HepG2 (cell line): ENCODE measurements around the gene LYSMD3. TPM values are rescaled to one million over a fixed set of nuclear protein-coding genes. Genes with fewer than 3 reads are reported as not detected.

Experiments
- ATRX ChIP-seq: sonication (generic); formaldehyde crosslinking; IDR thresholded peaks from 2 replicates; pipeline ENCODE4 v1.4.0; 2020; ENCODE audit warnings: missing genetic modification reagents, borderline replicate concordance
- CC2D1A ChIP-seq: sonication (generic); formaldehyde crosslinking; IDR thresholded peaks from 2 replicates; pipeline ENCODE4 v1.8.1; 2023; ENCODE audit warnings: mild to moderate bottlenecking, missing genetic modification reagents
- GMEB2 ChIP-seq: IDR thresholded peaks from 2 replicates; pipeline ENCODE4 v1.6.1; 2016; ENCODE audit warnings: missing biosample characterization, missing genetic modification reagents, low read depth
- HMG20B ChIP-seq: conservative IDR thresholded peaks from 2 replicates; pipeline ENCODE4 v1.6.1; 2016; ENCODE audit warnings: missing genetic modification reagents, missing compliant biosample characterization
- KDM2A ChIP-seq: sonication (generic); formaldehyde crosslinking; IDR thresholded peaks from 2 replicates; pipeline ENCODE4 v1.4.0; 2020; ENCODE audit warnings: low read depth, missing genetic modification reagents, borderline replicate concordance
- KDM5A ChIP-seq: fragments of 200-600 bp; sonication (generic); IDR thresholded peaks from 2 replicates; pipeline ENCODE4 v1.7.0; 2018; ENCODE audit warnings: antibody characterized with exemption, mild to moderate bottlenecking, low read length, borderline replicate concordance
- MAFF ChIP-seq: IDR thresholded peaks from 2 replicates; pipeline ENCODE4 v1.6.1; 2011; ENCODE audit warnings: low read depth, low read length, improper control_type of control experiment
- NR2F1 ChIP-seq, 2 experiments: fragments of 450-650 bp in 1 of 2; formaldehyde crosslinking in 1 of 2; IDR thresholded peaks; 2 replicates each; pipeline versions ENCODE4 v1.5.0 to v1.6.1; 2016 to 2020; ENCODE audit warnings: mild to moderate bottlenecking in 1 of 2, missing compliant biosample characterization in 1 of 2, missing genetic modification reagents in 1 of 2, moderate library complexity in 1 of 2
- REL ChIP-seq: sonication (generic); formaldehyde crosslinking; conservative IDR thresholded peaks from 2 replicates; pipeline ENCODE4 v1.8.0; 2022; ENCODE audit warnings: mild to moderate bottlenecking, missing genetic modification reagents, moderate library complexity
- SRSF4 ChIP-seq: fragments of 200-400 bp; formaldehyde crosslinking; IDR thresholded peaks from one replicate; pipeline ENCODE4 v1.6.1; 2018; ENCODE audit warnings: mild to moderate bottlenecking, low read depth, low read length, moderate library complexity; ENCODE audit not compliant: poor library complexity, severe bottlenecking
- SYNCRIP ChIP-seq: fragments of 200-400 bp; formaldehyde crosslinking; IDR thresholded peaks from 2 replicates; pipeline ENCODE4 v1.6.1; 2018; ENCODE audit warnings: mild to moderate bottlenecking, low read depth, low read length; ENCODE audit not compliant: insufficient read depth
- ZBTB25 ChIP-seq: IDR thresholded peaks from 2 replicates; pipeline ENCODE4 v1.6.1; 2018; ENCODE audit warnings: missing genetic modification reagents
- ZNF160 ChIP-seq: sonication (generic); formaldehyde crosslinking; IDR thresholded peaks from 2 replicates; pipeline ENCODE4 v1.8.0; 2022; ENCODE audit warnings: mild to moderate bottlenecking, inconsistent platforms, missing genetic modification reagents
- ZNF30 ChIP-seq: sonication (generic); formaldehyde crosslinking; IDR thresholded peaks from 2 replicates; pipeline ENCODE4 v1.5.0; 2020; ENCODE audit warnings: mild to moderate bottlenecking, missing genetic modification reagents
- ZNF33B ChIP-seq: sonication (generic); formaldehyde crosslinking; IDR thresholded peaks from 2 replicates; pipeline ENCODE4 v1.5.1; 2020; ENCODE audit warnings: mild to moderate bottlenecking, missing genetic modification reagents
- ZNF34 ChIP-seq: sonication (generic); formaldehyde crosslinking; IDR thresholded peaks from 2 replicates; pipeline ENCODE4 v1.4.0; 2020; ENCODE audit warnings: mild to moderate bottlenecking, missing genetic modification reagents, borderline replicate concordance
- ZNF510 ChIP-seq: sonication (generic); formaldehyde crosslinking; IDR thresholded peaks from 2 replicates; pipeline ENCODE4 v1.4.0; 2020; ENCODE audit warnings: low read depth, mild to moderate bottlenecking, missing genetic modification reagents
- ZNF557 ChIP-seq: sonication (generic); formaldehyde crosslinking; IDR thresholded peaks from 2 replicates; pipeline ENCODE4 v1.4.0; 2020; ENCODE audit warnings: missing genetic modification reagents
- ZNF644 ChIP-seq: IDR thresholded peaks from 2 replicates; pipeline ENCODE4 v1.6.1; 2016; ENCODE audit warnings: low read depth
- ZNF713 ChIP-seq: sonication (generic); formaldehyde crosslinking; IDR thresholded peaks from 2 replicates; pipeline ENCODE4 v1.4.0; 2020; ENCODE audit warnings: mild to moderate bottlenecking, missing genetic modification reagents
- ZNF772 ChIP-seq: sonication (generic); formaldehyde crosslinking; IDR thresholded peaks from 2 replicates; pipeline ENCODE4 v1.5.0; 2020; ENCODE audit warnings: mild to moderate bottlenecking, missing genetic modification reagents
- ZNF777 ChIP-seq: sonication (generic); formaldehyde crosslinking; IDR thresholded peaks from 2 replicates; pipeline ENCODE4 v1.4.0; 2020; ENCODE audit warnings: missing genetic modification reagents
- ZNF782 ChIP-seq: sonication (generic); formaldehyde crosslinking; IDR thresholded peaks from 2 replicates; pipeline ENCODE4 v1.4.0; 2020; ENCODE audit warnings: missing genetic modification reagents, mild to moderate bottlenecking, borderline replicate concordance
- ZSCAN29 ChIP-seq: sonication (generic); formaldehyde crosslinking; conservative IDR thresholded peaks from 2 replicates; pipeline ENCODE4 v1.4.0; 2020; ENCODE audit warnings: mild to moderate bottlenecking, missing genetic modification reagents
- polyA plus RNA-seq, 8 experiments: library from polyadenylated mRNA; depleted of rRNA in 3 of 8; stranded (reverse) in 7 of 8; unstranded in 1 of 8; fragments of >200 nt; fragmentation: Illumina TruSeq in 4 of 8; extraction: Trizol in 4 of 8; gene quantifications; 2 replicates each; pipeline versions ENCODE4 v1.2.1 to v1.2.3, GENCODE V29; 2011 to 2016; ENCODE audit warnings: low read depth in 4 of 8, missing spikeins in 1 of 8, mixed read lengths in 1 of 8; ENCODE audit not compliant: insufficient read depth in 1 of 8
- total RNA-seq, 5 experiments: library from RNA; depleted of rRNA; stranded (reverse); fragments of >200 nt; fragmentation: Illumina TruSeq; extraction: Trizol; gene quantifications; 2 replicates each; pipeline ENCODE4 v1.2.3, GENCODE V29; 2016; ENCODE audit warnings: low read depth in 1 of 5
- TF ChIP-seq, protein P1 (sequence below): sonication (generic); formaldehyde crosslinking; IDR thresholded peaks from 2 replicates; pipeline ENCODE4 v1.4.0; 2020; ENCODE audit warnings: missing genetic modification reagents, mild to moderate bottlenecking, borderline replicate concordance

Gene LYSMD3
- total and polyA plus RNA-seq, 2 of the 13 experiments (the other 11 are each of a cell fraction or from before 2014, with no cell fraction given), result 9.1 to 13.8 TPM

GRCh38 chr5:90529194-90529938, at the start of gene LYSMD3 (continued):
- TF ChIP-seq ATRX (CRISPR knock-in tag), result no peak
- no peak; the same call in 1 of the 2 replicates for TF ChIP-seq ZNF33B (CRISPR knock-in tag)
- TF ChIP-seq KDM5A, result peak; percentile 81
- peak; percentile 8; the same call in 1 of the 2 replicates for TF ChIP-seq HMG20B (CRISPR knock-in tag)
- TF ChIP-seq SRSF4, result no peak
- peak; percentile 97 for TF ChIP-seq GMEB2 (CRISPR knock-in tag)
- no peak for TF ChIP-seq ZNF713 (CRISPR knock-in tag)
- peak; percentile 53; the same call in 1 of the 2 replicates for TF ChIP-seq ZBTB25
- TF ChIP-seq ZNF557 (CRISPR knock-in tag), result no peak
- TF ChIP-seq, protein P1, sequence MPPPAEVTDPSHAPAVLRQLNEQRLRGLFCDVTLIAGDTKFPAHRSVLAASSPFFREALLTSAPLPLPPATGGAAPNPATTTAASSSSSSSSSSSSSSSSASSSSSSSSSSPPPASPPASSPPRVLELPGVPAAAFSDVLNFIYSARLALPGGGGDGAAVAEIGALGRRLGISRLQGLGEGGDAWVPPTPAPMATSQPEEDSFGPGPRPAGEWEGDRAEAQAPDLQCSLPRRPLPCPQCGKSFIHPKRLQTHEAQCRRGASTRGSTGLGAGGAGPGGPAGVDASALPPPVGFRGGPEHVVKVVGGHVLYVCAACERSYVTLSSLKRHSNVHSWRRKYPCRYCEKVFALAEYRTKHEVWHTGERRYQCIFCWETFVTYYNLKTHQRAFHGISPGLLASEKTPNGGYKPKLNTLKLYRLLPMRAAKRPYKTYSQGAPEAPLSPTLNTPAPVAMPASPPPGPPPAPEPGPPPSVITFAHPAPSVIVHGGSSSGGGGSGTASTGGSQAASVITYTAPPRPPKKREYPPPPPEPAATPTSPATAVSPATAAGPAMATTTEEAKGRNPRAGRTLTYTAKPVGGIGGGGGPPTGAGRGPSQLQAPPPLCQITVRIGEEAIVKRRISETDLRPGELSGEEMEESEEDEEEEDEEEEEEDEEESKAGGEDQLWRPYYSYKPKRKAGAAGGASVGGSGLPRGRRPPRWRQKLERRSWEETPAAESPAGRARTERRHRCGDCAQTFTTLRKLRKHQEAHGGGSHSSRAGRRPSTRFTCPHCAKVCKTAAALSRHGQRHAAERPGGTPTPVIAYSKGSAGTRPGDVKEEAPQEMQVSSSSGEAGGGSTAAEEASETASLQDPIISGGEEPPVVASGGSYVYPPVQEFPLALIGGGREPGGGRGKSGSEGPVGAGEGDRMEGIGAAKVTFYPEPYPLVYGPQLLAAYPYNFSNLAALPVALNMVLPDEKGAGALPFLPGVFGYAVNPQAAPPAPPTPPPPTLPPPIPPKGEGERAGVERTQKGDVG (CRISPR knock-in tag), result no peak
- TF ChIP-seq ZNF644, result no peak
- TF ChIP-seq SYNCRIP, result no peak
- TF ChIP-seq REL (CRISPR knock-in tag), result peak; percentile 91
- 0 out of 2 replicates have a peak, but pooled peaks have one; percentile 18 for TF ChIP-seq ZNF772 (CRISPR knock-in tag)
- peak; percentile 12; the same call in 1 of the 2 replicates for TF ChIP-seq ZNF777 (CRISPR knock-in tag)
- no peak for TF ChIP-seq MAFF
- peak; percentile 93 for TF ChIP-seq ZNF510
- no peak for TF ChIP-seq ZNF30 (CRISPR knock-in tag)
- TF ChIP-seq NR2F1 (CRISPR knock-in tag; IDR thresholded peaks at IDR 0.05), result no peak
- no peak for TF ChIP-seq CC2D1A (CRISPR knock-in tag)
- TF ChIP-seq ZNF160 (CRISPR knock-in tag), result peak; percentile 59
- TF ChIP-seq ZNF34 (CRISPR knock-in tag), result no peak; the same call in 1 of the 2 replicates
- TF ChIP-seq ZSCAN29 (CRISPR knock-in tag), result peak; percentile 82
- TF ChIP-seq ZNF782 (CRISPR knock-in tag), result peak; percentile 88; the same call in 1 of the 2 replicates
- TF ChIP-seq KDM2A (CRISPR knock-in tag), result peak; percentile 87
